OCI-LY3 (cell line): ENCODE results near the gene CD6.

Source experiments
- CTCF ChIP-seq: fragments of 200-600, 300-600 bp; sonication (generic); IDR thresholded peaks from 2 replicates; pipeline ENCODE4 v1.5.1; 2014; ENCODE audit warnings: antibody characterized with exemption, low read length, low read depth
- EZH2phosphoT487 ChIP-seq: fragments of 200-600 bp; shearing (Covaris generic); IDR thresholded peaks from 2 replicates; pipeline ENCODE4 v1.6.1; 2018; ENCODE audit warnings: antibody characterized with exemption, mixed run types, low read depth

GRCh38 chr11:61065955-61066638 lies 94.6 kb downstream of the CD6 start:
- no peak for TF ChIP-seq CTCF
- TF ChIP-seq EZH2phosphoT487: no peak
